ENCODE results near the gene CD151.

DNA sequence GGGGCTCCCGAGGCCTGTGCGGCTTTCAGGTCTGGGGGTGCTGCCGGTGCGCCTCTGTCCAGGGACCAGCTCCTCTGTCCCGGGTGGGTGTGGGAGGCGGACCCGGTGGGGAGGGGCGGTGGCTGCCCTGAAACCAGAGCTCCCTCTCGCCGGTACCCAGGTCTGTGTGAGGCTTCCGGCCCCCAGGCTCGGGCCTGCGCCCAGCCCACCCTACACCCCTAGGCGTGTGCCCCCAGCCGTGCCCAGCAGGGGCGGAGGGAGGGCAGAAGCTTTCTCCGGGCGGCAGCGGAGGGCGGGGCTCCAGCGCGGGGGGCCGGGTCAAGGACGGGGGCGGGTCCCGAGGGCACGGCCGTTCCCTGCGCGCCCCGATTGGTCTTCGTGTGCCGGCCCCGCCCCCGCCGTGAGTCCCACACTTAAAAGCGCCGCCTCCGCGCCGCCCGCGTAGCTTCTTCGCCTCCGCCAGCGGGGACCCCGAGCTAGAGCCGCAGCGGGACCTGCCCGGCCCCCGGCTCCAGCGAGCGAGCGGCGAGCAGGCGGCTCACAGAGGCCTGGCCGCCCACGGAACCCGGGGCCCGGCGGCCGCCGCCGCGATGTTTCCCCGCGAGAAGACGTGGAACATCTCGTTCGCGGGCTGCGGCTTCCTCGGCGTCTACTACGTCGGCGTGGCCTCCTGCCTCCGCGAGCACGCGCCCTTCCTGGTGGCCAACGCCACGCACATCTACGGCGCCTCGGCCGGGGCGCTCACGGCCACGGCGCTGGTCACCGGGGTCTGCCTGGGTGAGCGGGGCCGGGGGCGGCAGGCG lies 13.4 kb upstream of the CD151 start:
- TF ChIP-seq, protein P1, sequence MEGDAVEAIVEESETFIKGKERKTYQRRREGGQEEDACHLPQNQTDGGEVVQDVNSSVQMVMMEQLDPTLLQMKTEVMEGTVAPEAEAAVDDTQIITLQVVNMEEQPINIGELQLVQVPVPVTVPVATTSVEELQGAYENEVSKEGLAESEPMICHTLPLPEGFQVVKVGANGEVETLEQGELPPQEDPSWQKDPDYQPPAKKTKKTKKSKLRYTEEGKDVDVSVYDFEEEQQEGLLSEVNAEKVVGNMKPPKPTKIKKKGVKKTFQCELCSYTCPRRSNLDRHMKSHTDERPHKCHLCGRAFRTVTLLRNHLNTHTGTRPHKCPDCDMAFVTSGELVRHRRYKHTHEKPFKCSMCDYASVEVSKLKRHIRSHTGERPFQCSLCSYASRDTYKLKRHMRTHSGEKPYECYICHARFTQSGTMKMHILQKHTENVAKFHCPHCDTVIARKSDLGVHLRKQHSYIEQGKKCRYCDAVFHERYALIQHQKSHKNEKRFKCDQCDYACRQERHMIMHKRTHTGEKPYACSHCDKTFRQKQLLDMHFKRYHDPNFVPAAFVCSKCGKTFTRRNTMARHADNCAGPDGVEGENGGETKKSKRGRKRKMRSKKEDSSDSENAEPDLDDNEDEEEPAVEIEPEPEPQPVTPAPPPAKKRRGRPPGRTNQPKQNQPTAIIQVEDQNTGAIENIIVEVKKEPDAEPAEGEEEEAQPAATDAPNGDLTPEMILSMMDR (IDR thresholded peaks at IDR 0.05 in 8 of 11, conservative IDR thresholded peaks at IDR 0.05 in 3 of 11): peak in 10 of 11 experiments; percentile 19 to 63 (median 52)
- peak; percentile 51 to 83 (median 62) for TF ChIP-seq POLR2A (IDR thresholded peaks at IDR 0.05)
- peak; percentile 90 to 94 (median 93) for TF ChIP-seq POLR2AphosphoS5 (IDR thresholded peaks at IDR 0.05)

Measured in spleen (tissue), 7 donors.